ENCODE measurements around the gene MYMK.

MYMK gene

DNA sequence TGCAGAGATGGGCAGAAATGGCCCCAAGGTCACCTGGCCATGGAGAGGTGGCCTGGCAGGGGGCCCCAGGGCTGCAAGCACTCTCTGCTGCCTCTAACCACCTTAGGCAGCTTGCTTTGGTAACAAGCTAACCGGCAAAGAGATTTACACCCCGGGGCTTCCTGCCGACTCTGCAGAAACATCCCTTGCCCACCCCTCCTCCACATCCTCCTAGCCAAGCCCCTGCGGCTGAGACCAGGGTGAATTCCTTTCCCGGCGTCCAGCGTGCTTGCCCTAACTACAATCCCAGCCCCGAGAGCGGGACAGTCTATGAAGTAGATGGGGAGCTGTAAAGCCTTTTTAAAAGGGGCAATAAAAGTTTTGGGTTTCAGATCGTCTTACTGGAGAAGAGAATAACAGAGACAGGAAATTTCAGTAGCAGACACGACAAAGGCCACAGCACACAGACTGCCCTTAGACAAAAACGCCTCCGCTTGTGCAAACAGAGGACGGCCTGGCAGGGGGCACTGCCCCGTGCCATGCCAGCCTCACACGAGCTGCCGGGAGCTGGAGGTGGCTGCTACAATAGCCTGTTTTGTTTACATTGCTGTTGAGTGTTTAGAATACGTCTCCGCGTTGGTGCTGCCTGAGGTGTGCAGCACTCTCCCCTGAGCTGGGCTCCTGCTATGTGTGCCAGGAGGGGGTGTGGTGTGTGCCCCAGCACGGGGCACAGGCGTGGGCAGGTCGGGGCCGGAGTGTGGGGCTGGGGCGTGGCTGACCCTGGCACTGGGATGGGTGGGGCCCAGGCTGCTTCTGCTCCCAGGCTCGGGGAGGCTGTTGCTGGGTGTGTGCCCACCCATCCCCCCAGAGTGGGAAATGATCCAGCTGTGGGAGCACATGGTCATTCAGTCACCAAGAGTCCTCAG is 15.3 kb downstream of the MYMK start:
- no peaks in the 10 kb centered on the region for H3K36me3 ChIP-seq (ENCODE audit: insufficient read depth, low read length)
- DNase-seq (no peak), ATAC-seq (ENCODE audit: insufficient read depth, low read depth) (no peak)
- H3K9ac ChIP-seq (ENCODE audit: low read depth, low read length): no peak overlapping the region
- peaks cover 4% of the 10 kb centered on the region for H3K27me3 ChIP-seq (ENCODE audit: insufficient read depth, low read length, poor library complexity)
- no peaks in the 10 kb centered on the region for H3K9me3 ChIP-seq (ENCODE audit: insufficient read depth, low read length, severe bottlenecking)
- H3K4me3 ChIP-seq (ENCODE audit: low read depth in 1 of 2, low read length in 2 of 2): no peak overlapping the region
- no peak overlapping the region for H2AFZ ChIP-seq (ENCODE audit: low read depth, low read length)
- H3K4me2 ChIP-seq (ENCODE audit: insufficient read depth, low read length): no peak overlapping the region
- no peak overlapping the region for H3K27ac ChIP-seq (ENCODE audit: low read length)
- no peaks in the 10 kb centered on the region; the same call in 1 of the 2 replicates for H4K20me1 ChIP-seq (ENCODE audit: insufficient read depth, low read length)
- TF ChIP-seq EZH2 (IDR thresholded peaks at IDR 0.05; ENCODE audit: borderline replicate concordance, low read depth, low read length, severe bottlenecking) (no peak), CTCF (IDR thresholded peaks at IDR 0.05; ENCODE audit: borderline replicate concordance, extremely low read depth, low read length, poor library complexity, severe bottlenecking) (no peak)
- H3K79me2 ChIP-seq (ENCODE audit: insufficient read depth, low read length): no peaks in the 10 kb centered on the region
- H3K4me1 ChIP-seq (ENCODE audit: insufficient read depth, low read length): no peaks in the 10 kb centered on the region

GRCh38 chr9:133508046-133508445 is 16.7 kb downstream of the MYMK start:
- Histone ChIP-seq H2AFZ (ENCODE audit: low read depth, low read length) (no peak overlapping the region), H3K4me2 (ENCODE audit: insufficient read depth, low read length) (no peak overlapping the region), H4K20me1 (ENCODE audit: insufficient read depth, low read length) (no peaks in the 10 kb centered on the region; the same call in 1 of the 2 replicates), H3K4me3 (ENCODE audit: low read depth in 1 of 2, low read length in 2 of 2) (no peak overlapping the region), H3K36me3 (ENCODE audit: insufficient read depth, low read length) (no peaks in the 10 kb centered on the region), H3K27ac (ENCODE audit: low read length) (no peak overlapping the region), H3K4me1 (ENCODE audit: insufficient read depth, low read length) (no peaks in the 10 kb centered on the region), H3K27me3 (ENCODE audit: insufficient read depth, low read length, poor library complexity) (peaks cover 4% of the 10 kb centered on the region), H3K9ac (ENCODE audit: low read depth, low read length) (no peak overlapping the region), H3K79me2 (ENCODE audit: insufficient read depth, low read length) (no peaks in the 10 kb centered on the region), H3K9me3 (ENCODE audit: insufficient read depth, low read length, severe bottlenecking) (no peaks in the 10 kb centered on the region)
- no peak for DNase-seq
- TF ChIP-seq EZH2 (IDR thresholded peaks at IDR 0.05; ENCODE audit: borderline replicate concordance, low read depth, low read length, severe bottlenecking): no peak
- no peak for TF ChIP-seq CTCF (IDR thresholded peaks at IDR 0.05; ENCODE audit: borderline replicate concordance, extremely low read depth, low read length, poor library complexity, severe bottlenecking)
- ATAC-seq (ENCODE audit: insufficient read depth, low read depth): no peak

GRCh38 chr9:133507246-133507965 is 17.4 kb downstream of the MYMK start:
- Histone ChIP-seq H2AFZ (ENCODE audit: low read depth, low read length) (no peak overlapping the region), H3K4me3 (ENCODE audit: low read depth in 1 of 2, low read length in 2 of 2) (no peak overlapping the region), H3K27ac (ENCODE audit: low read length) (no peak overlapping the region), H3K27me3 (ENCODE audit: insufficient read depth, low read length, poor library complexity) (peaks cover 4% of the 10 kb centered on the region), H3K79me2 (ENCODE audit: insufficient read depth, low read length) (no peaks in the 10 kb centered on the region), H3K9ac (ENCODE audit: low read depth, low read length) (no peak overlapping the region), H3K9me3 (ENCODE audit: insufficient read depth, low read length, severe bottlenecking) (no peaks in the 10 kb centered on the region), H3K4me2 (ENCODE audit: insufficient read depth, low read length) (no peak overlapping the region), H3K4me1 (ENCODE audit: insufficient read depth, low read length) (no peaks in the 10 kb centered on the region), H3K36me3 (ENCODE audit: insufficient read depth, low read length) (no peaks in the 10 kb centered on the region), H4K20me1 (ENCODE audit: insufficient read depth, low read length) (no peaks in the 10 kb centered on the region; the same call in 1 of the 2 replicates)
- TF ChIP-seq EZH2 (IDR thresholded peaks at IDR 0.05; ENCODE audit: borderline replicate concordance, low read depth, low read length, severe bottlenecking) (no peak), CTCF (IDR thresholded peaks at IDR 0.05; ENCODE audit: borderline replicate concordance, extremely low read depth, low read length, poor library complexity, severe bottlenecking) (no peak)
- ATAC-seq (ENCODE audit: insufficient read depth, low read depth): no peak
- DNase-seq: no peak

Data from DND-41 (cell line).